HL-60 (cell line): ENCODE measurements around the gene ALX3.

Source experiments
- CTCF ChIP-seq: IDR thresholded peaks from one replicate; pipeline ENCODE4 v1.5.1; 2011; ENCODE audit warnings: low read length, control low read depth, inconsistent platforms; ENCODE audit not compliant: insufficient read depth
- POLR2AphosphoS5 ChIP-seq: IDR thresholded peaks from 2 replicates; pipeline ENCODE4 v1.6.1; 2012; ENCODE audit warnings: low read depth
- REST ChIP-seq: IDR thresholded peaks from 2 replicates; pipeline ENCODE4 v1.6.1; 2012; ENCODE audit warnings: low read depth; ENCODE audit not compliant: insufficient replicate concordance

- TF ChIP-seq CTCF (no peak), REST (no peak), POLR2AphosphoS5 (peak; percentile 99)
These were observed 35.8 kb downstream of the ALX3 start, which contains the start of gene STRIP1 for GRCh38 chr1:110034451-110035235.
